NCI-H187 (cell line): Measurements from ENCODE around the gene BMS1.
"Not testable (repeated sequence)": the region's sequence is repeated elsewhere in the genome, so short reads cannot be mapped to it uniquely, and the experiment has no call there.

Experiments
- DNase-seq, 2 experiments: peaks; one replicate each; lab custom pipeline; 2025; lab: John Stamatoyannopoulos, UW

Gene BMS1

GRCh38 chr10:42865716-42866114 lies 83.1 kb downstream of the BMS1 start:
- DNase-seq = no peak

- DNase-seq = no peak
Measured at GRCh38 chr10:42866115-42866995, 83.8 kb downstream of the BMS1 start.

GRCh38 chr10:42867571-42867970 lies 85.0 kb downstream of the BMS1 start:
- DNase-seq = no peak

GRCh38 chr10:42868530-42868929 lies 85.9 kb downstream of the BMS1 start:
- DNase-seq = no peak

- DNase-seq = no peak
Measured at GRCh38 chr10:42869977-42870350, 87.4 kb downstream of the BMS1 start.

- not testable (repeated sequence) for DNase-seq
Measured at GRCh38 chr10:42871138-42871641, 88.6 kb downstream of the BMS1 start.

GRCh38 chr10:42871823-42872222 lies 89.2 kb downstream of the BMS1 start:
- DNase-seq = no peak

GRCh38 chr10:42872865-42873435 lies 90.4 kb downstream of the BMS1 start:
- no peak for DNase-seq

GRCh38 chr10:42874713-42875387 lies 92.3 kb downstream of the BMS1 start:
- DNase-seq = no peak

- DNase-seq = no peak
Measured at GRCh38 chr10:42875388-42875755, 92.8 kb downstream of the BMS1 start.

GRCh38 chr10:42875798-42876341 lies 93.3 kb downstream of the BMS1 start:
- no peak for DNase-seq

- DNase-seq = no peak
Measured at GRCh38 chr10:42876476-42876875, 93.9 kb downstream of the BMS1 start.

- no peak for DNase-seq
Measured at GRCh38 chr10:42876945-42877344, 94.3 kb downstream of the BMS1 start.

- no peak for DNase-seq
Measured at GRCh38 chr10:42877496-42878030, 95.0 kb downstream of the BMS1 start.

- DNase-seq = no peak
Measured at GRCh38 chr10:42878134-42878820, 95.7 kb downstream of the BMS1 start.

- DNase-seq = no peak
Measured at GRCh38 chr10:42878821-42879195, 96.2 kb downstream of the BMS1 start.

- DNase-seq = no peak
Measured at GRCh38 chr10:42879380-42880254, 97.0 kb downstream of the BMS1 start.

GRCh38 chr10:42880255-42880620 lies 97.6 kb downstream of the BMS1 start:
- DNase-seq = no peak

GRCh38 chr10:42882597-42882996 lies 100.0 kb downstream of the BMS1 start:
- DNase-seq = no peak
